Stimulated activated CD4-positive, alpha-beta T cell treated with anti-CD3 and anti-CD28 coated beads, Interleukin-1b, Interleukin-23, amount 100 ng/mL, for 4 hours (primary cell): ENCODE data around the gene SPEF2.

Source experiments
- DNase-seq, 2 donors: peaks; one replicate each; pipeline ENCODE4 v3.0.0-alpha.2; 2020; ENCODE audit warnings: low read depth in 2 of 2

Gene SPEF2

GRCh38 chr5:35778259-35778769 lies 160.7 kb downstream of the SPEF2 start:
- no peak for DNase-seq

GRCh38 chr5:35780236-35780635 lies 162.6 kb downstream of the SPEF2 start:
- DNase-seq = peak in 1 of 2 donors; percentile 43

GRCh38 chr5:35781181-35781790 lies 163.6 kb downstream of the SPEF2 start:
- DNase-seq = no peak

- no peak for DNase-seq
Measured at GRCh38 chr5:35783551-35783950, 165.9 kb downstream of the SPEF2 start.

GRCh38 chr5:35785601-35786085 lies 168.0 kb downstream of the SPEF2 start:
- peak; percentile 19 to 31 for DNase-seq

GRCh38 chr5:35788724-35789123 lies 171.1 kb downstream of the SPEF2 start:
- DNase-seq = no peak

- no peak for DNase-seq
Measured at GRCh38 chr5:35789732-35790456, 172.2 kb downstream of the SPEF2 start.

GRCh38 chr5:35790457-35790822 lies 172.8 kb downstream of the SPEF2 start:
- DNase-seq = no peak

GRCh38 chr5:35794328-35794619 lies 176.6 kb downstream of the SPEF2 start:
- no peak for DNase-seq

GRCh38 chr5:35794684-35795375 lies 177.2 kb downstream of the SPEF2 start:
- no peak for DNase-seq

GRCh38 chr5:35799181-35799580 lies 181.5 kb downstream of the SPEF2 start:
- DNase-seq = no peak

GRCh38 chr5:35799753-35800152 lies 182.1 kb downstream of the SPEF2 start:
- DNase-seq = no peak

- DNase-seq = no peak
Measured at GRCh38 chr5:35803191-35803651, 185.6 kb downstream of the SPEF2 start.

GRCh38 chr5:35804201-35804653 lies 186.6 kb downstream of the SPEF2 start:
- DNase-seq = no peak

GRCh38 chr5:35804841-35805240 lies 187.2 kb downstream of the SPEF2 start:
- DNase-seq = no peak

GRCh38 chr5:35810601-35811000 lies 192.9 kb downstream of the SPEF2 start:
- no peak for DNase-seq

GRCh38 chr5:35811108-35811741 lies 193.6 kb downstream of the SPEF2 start:
- DNase-seq = no peak

- no peak for DNase-seq
Measured at GRCh38 chr5:35813521-35813920, 195.9 kb downstream of the SPEF2 start.

- DNase-seq = no peak
Measured at GRCh38 chr5:35815089-35815936, 197.7 kb downstream of the SPEF2 start.

GRCh38 chr5:35816881-35817521 lies 199.3 kb downstream of the SPEF2 start:
- no peak for DNase-seq

- no peak for DNase-seq
Measured at GRCh38 chr5:35819026-35819425, 201.4 kb downstream of the SPEF2 start.
